WTC11 (cell line): ENCODE measurements around the gene ANO8. TPM values are rescaled to one million over a fixed set of nuclear protein-coding genes. Genes with fewer than 3 reads are reported as not detected.
A peak's percentile ranks its signal among the peaks of the same experiment; 100 is the strongest.

Source experiments
- ATAC-seq: fragments of 200-7000 bp; cut with Tn5 transposase; 2 replicates; pipeline ENCODE4 v1.10.0; 2021; ENCODE audit warnings: mild to moderate bottlenecking, moderate library complexity
- CTCF ChIA-PET: fragments of 300-600 bp; sonication (Branson Sonifier 250); formaldehyde crosslinking; loops from one replicate; lab custom pipeline; 2021; ENCODE audit warnings: antibody characterized with exemption; lab: Charles Lee
- POLR2A ChIA-PET: fragments of 350-600 bp; sonication (Branson Sonifier 250); formaldehyde crosslinking; loops from one replicate; lab custom pipeline; 2021; ENCODE audit warnings: antibody characterized with exemption; lab: Charles Lee
- DNase-seq: peaks from one replicate; pipeline ENCODE4 v3.0.0; 2021; ENCODE audit warnings: low spot score
- H3K27ac Mint-ChIP-seq: 2 replicates; pipeline ENCODE4 v1.8.0; 2021; ENCODE audit warnings: mixed read lengths
- H3K27me3 Mint-ChIP-seq: 2 replicates; pipeline ENCODE4 v1.8.0; 2021; ENCODE audit warnings: low read depth, mild to moderate bottlenecking, moderate library complexity, mixed read lengths
- H3K36me3 Mint-ChIP-seq: 2 replicates; pipeline ENCODE4 v1.8.0; 2021; ENCODE audit warnings: mixed read lengths
- H3K4me1 Mint-ChIP-seq: 2 replicates; pipeline ENCODE4 v1.8.0; 2022; ENCODE audit warnings: mixed read lengths
- H3K4me3 Mint-ChIP-seq: 2 replicates; pipeline ENCODE4 v1.8.0; 2021; ENCODE audit warnings: mild to moderate bottlenecking, moderate library complexity, mixed read lengths
- H3K9me3 Mint-ChIP-seq: 2 replicates; pipeline ENCODE4 v1.8.0; 2021; ENCODE audit warnings: mixed read lengths
- CDX4 ChIP-seq: fragments of 250-450 bp; sonication (Bioruptor Pico); IDR thresholded peaks from 2 replicates; pipeline ENCODE4 v1.9.0; 2021; ENCODE audit warnings: moderate library complexity, mild to moderate bottlenecking, inconsistent platforms, borderline replicate concordance
- ERG ChIP-seq: fragments of 250-450 bp; sonication (Bioruptor Pico); IDR thresholded peaks from 2 replicates; pipeline ENCODE4 v1.8.0; 2021; ENCODE audit warnings: mild to moderate bottlenecking
- FOXJ3 ChIP-seq: sonication (generic); formaldehyde crosslinking; IDR thresholded peaks from 2 replicates; pipeline ENCODE4 v1.9.0; 2021; ENCODE audit warnings: missing genetic modification reagents, mild to moderate bottlenecking, borderline replicate concordance
- GRHL2 ChIP-seq: fragments of 250-450 bp; sonication (Bioruptor Pico); IDR thresholded peaks from 2 replicates; pipeline ENCODE4 v1.8.0; 2022; ENCODE audit warnings: mild to moderate bottlenecking, moderate library complexity; ENCODE audit not compliant: insufficient replicate concordance, severe bottlenecking
- GTF2I ChIP-seq: fragments of 250-450 bp; sonication (Bioruptor Pico); conservative IDR thresholded peaks from 2 replicates; pipeline ENCODE4 v1.4.0; 2021; ENCODE audit warnings: mild to moderate bottlenecking
- HMGXB4 ChIP-seq: sonication (generic); formaldehyde crosslinking; IDR thresholded peaks from 2 replicates; pipeline ENCODE4 v1.8.1; 2023; ENCODE audit warnings: mild to moderate bottlenecking, moderate library complexity, missing genetic modification reagents
- JUN ChIP-seq: sonication (generic); formaldehyde crosslinking; IDR thresholded peaks from 2 replicates; pipeline ENCODE4 v1.8.0; 2023; ENCODE audit warnings: mild to moderate bottlenecking, missing genetic modification reagents
- MLX ChIP-seq: sonication (generic); formaldehyde crosslinking; IDR thresholded peaks from 2 replicates; pipeline ENCODE4 v1.8.1; 2023; ENCODE audit warnings: mild to moderate bottlenecking, missing genetic modification reagents, moderate library complexity
- MYBL2 ChIP-seq: sonication (generic); formaldehyde crosslinking; IDR thresholded peaks from 2 replicates; pipeline ENCODE4 v1.8.1; 2023; ENCODE audit warnings: mild to moderate bottlenecking, moderate library complexity, missing genetic modification reagents
- OVOL2 ChIP-seq: fragments of 250-450 bp; sonication (Bioruptor Pico); IDR thresholded peaks from 2 replicates; pipeline ENCODE4 v1.9.0; 2021; ENCODE audit warnings: mild to moderate bottlenecking, borderline replicate concordance
- PRRX2 ChIP-seq: fragments of 250-450 bp; sonication (Bioruptor Pico); IDR thresholded peaks from 2 replicates; pipeline ENCODE4 v1.8.0; 2021; ENCODE audit warnings: mild to moderate bottlenecking
- STAT6 ChIP-seq: sonication (generic); formaldehyde crosslinking; conservative IDR thresholded peaks from 2 replicates; pipeline ENCODE4 v1.8.1; 2023; ENCODE audit warnings: mild to moderate bottlenecking, low read depth, missing genetic modification reagents, moderate library complexity
- ZNF423 ChIP-seq: fragments of 250-450 bp; sonication (Bioruptor Pico); IDR thresholded peaks from 2 replicates; pipeline ENCODE4 v2.1.2; 2022; ENCODE audit warnings: mild to moderate bottlenecking, moderate library complexity
- ZNF425 ChIP-seq: fragments of 250-450 bp; sonication (Bioruptor Pico); conservative IDR thresholded peaks from 2 replicates; pipeline ENCODE4 v1.9.0; 2021; ENCODE audit warnings: mild to moderate bottlenecking
- total RNA-seq: library from RNA; stranded (reverse); gene quantifications from 3 replicates; pipeline ENCODE4 v1.2.3, GENCODE V29; 2021
- TF ChIP-seq, protein P1 (sequence below): sonication (generic); formaldehyde crosslinking; IDR thresholded peaks from 2 replicates; pipeline ENCODE4 v1.8.0; 2022; ENCODE audit warnings: missing genetic modification reagents
- TF ChIP-seq, protein P2 (sequence below): fragments of 250-450 bp; sonication (Bioruptor Pico); IDR thresholded peaks from 2 replicates; pipeline ENCODE4 v1.9.0; 2021; ENCODE audit warnings: mild to moderate bottlenecking
- TF ChIP-seq, protein P3 (sequence below): sonication (generic); formaldehyde crosslinking; IDR thresholded peaks from 2 replicates; pipeline ENCODE4 v1.8.0; 2023; ENCODE audit warnings: missing genetic modification reagents, mild to moderate bottlenecking, borderline replicate concordance

ANO8 gene
- total RNA-seq, 1 experiment from 2014 or later = 32.6 TPM

- Mint-ChIP-seq H3K27ac (peak overlapping the region; percentile 90), H3K36me3 (peaks cover 11% of the 10 kb centered on the region), H3K9me3 (no peaks in the 10 kb centered on the region), H3K4me1 (peaks cover 20% of the 10 kb centered on the region), H3K27me3 (no peaks in the 10 kb centered on the region; the same call in 1 of the 2 replicates), H3K4me3 (no peak overlapping the region)
- POLR2A ChIA-PET = no interaction called here
- ATAC-seq (peak; percentile 90), DNase-seq (peak; percentile 92)
- CTCF ChIA-PET = interaction anchor here (0.7 to 4.4 kb wide), 8 partner anchors 9 to 526 kb away, joined by 3 to 24 read pairs (median 7); partner anchors contain the start of genes ANO8, MVB12A and SLC5A5
- TF ChIP-seq MLX (CRISPR knock-in tag) = no peak
- TF ChIP-seq OVOL2 = no peak
- no peak for TF ChIP-seq CDX4 (CRISPR knock-in tag)
- TF ChIP-seq JUN (CRISPR knock-in tag) = no peak
- TF ChIP-seq FOXJ3 (CRISPR knock-in tag) = no peak
- no peak for TF ChIP-seq ERG (CRISPR knock-in tag)
- 0 out of 2 replicates have a peak, but pooled peaks have one; percentile 79 for TF ChIP-seq GTF2I
- TF ChIP-seq, protein P1, sequence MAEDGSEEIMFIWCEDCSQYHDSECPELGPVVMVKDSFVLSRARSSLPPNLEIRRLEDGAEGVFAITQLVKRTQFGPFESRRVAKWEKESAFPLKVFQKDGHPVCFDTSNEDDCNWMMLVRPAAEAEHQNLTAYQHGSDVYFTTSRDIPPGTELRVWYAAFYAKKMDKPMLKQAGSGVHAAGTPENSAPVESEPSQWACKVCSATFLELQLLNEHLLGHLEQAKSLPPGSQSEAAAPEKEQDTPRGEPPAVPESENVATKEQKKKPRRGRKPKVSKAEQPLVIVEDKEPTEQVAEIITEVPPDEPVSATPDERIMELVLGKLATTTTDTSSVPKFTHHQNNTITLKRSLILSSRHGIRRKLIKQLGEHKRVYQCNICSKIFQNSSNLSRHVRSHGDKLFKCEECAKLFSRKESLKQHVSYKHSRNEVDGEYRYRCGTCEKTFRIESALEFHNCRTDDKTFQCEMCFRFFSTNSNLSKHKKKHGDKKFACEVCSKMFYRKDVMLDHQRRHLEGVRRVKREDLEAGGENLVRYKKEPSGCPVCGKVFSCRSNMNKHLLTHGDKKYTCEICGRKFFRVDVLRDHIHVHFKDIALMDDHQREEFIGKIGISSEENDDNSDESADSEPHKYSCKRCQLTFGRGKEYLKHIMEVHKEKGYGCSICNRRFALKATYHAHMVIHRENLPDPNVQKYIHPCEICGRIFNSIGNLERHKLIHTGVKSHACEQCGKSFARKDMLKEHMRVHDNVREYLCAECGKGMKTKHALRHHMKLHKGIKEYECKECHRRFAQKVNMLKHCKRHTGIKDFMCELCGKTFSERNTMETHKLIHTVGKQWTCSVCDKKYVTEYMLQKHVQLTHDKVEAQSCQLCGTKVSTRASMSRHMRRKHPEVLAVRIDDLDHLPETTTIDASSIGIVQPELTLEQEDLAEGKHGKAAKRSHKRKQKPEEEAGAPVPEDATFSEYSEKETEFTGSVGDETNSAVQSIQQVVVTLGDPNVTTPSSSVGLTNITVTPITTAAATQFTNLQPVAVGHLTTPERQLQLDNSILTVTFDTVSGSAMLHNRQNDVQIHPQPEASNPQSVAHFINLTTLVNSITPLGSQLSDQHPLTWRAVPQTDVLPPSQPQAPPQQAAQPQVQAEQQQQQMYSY = no peak
- TF ChIP-seq GRHL2 (CRISPR knock-in tag) = no peak
- no peak for TF ChIP-seq HMGXB4 (CRISPR knock-in tag)
- no peak for TF ChIP-seq STAT6 (CRISPR knock-in tag)
- no peak for TF ChIP-seq ZNF423 (CRISPR knock-in tag)
- TF ChIP-seq, protein P2, sequence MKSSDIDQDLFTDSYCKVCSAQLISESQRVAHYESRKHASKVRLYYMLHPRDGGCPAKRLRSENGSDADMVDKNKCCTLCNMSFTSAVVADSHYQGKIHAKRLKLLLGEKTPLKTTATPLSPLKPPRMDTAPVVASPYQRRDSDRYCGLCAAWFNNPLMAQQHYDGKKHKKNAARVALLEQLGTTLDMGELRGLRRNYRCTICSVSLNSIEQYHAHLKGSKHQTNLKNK = no peak
- TF ChIP-seq, protein P3, sequence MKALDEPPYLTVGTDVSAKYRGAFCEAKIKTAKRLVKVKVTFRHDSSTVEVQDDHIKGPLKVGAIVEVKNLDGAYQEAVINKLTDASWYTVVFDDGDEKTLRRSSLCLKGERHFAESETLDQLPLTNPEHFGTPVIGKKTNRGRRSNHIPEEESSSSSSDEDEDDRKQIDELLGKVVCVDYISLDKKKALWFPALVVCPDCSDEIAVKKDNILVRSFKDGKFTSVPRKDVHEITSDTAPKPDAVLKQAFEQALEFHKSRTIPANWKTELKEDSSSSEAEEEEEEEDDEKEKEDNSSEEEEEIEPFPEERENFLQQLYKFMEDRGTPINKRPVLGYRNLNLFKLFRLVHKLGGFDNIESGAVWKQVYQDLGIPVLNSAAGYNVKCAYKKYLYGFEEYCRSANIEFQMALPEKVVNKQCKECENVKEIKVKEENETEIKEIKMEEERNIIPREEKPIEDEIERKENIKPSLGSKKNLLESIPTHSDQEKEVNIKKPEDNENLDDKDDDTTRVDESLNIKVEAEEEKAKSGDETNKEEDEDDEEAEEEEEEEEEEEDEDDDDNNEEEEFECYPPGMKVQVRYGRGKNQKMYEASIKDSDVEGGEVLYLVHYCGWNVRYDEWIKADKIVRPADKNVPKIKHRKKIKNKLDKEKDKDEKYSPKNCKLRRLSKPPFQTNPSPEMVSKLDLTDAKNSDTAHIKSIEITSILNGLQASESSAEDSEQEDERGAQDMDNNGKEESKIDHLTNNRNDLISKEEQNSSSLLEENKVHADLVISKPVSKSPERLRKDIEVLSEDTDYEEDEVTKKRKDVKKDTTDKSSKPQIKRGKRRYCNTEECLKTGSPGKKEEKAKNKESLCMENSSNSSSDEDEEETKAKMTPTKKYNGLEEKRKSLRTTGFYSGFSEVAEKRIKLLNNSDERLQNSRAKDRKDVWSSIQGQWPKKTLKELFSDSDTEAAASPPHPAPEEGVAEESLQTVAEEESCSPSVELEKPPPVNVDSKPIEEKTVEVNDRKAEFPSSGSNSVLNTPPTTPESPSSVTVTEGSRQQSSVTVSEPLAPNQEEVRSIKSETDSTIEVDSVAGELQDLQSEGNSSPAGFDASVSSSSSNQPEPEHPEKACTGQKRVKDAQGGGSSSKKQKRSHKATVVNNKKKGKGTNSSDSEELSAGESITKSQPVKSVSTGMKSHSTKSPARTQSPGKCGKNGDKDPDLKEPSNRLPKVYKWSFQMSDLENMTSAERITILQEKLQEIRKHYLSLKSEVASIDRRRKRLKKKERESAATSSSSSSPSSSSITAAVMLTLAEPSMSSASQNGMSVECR (CRISPR knock-in tag) = no peak
- TF ChIP-seq ZNF425 (CRISPR knock-in tag) = no peak
- no peak for TF ChIP-seq MYBL2
- TF ChIP-seq PRRX2 (CRISPR knock-in tag) = no peak
Observed at GRCh38 chr19:17346109-17346671, 11.5 kb upstream of the ANO8 start.
